Measurements from ENCODE around the gene PDE9A.

The PDE9A gene

DNA sequence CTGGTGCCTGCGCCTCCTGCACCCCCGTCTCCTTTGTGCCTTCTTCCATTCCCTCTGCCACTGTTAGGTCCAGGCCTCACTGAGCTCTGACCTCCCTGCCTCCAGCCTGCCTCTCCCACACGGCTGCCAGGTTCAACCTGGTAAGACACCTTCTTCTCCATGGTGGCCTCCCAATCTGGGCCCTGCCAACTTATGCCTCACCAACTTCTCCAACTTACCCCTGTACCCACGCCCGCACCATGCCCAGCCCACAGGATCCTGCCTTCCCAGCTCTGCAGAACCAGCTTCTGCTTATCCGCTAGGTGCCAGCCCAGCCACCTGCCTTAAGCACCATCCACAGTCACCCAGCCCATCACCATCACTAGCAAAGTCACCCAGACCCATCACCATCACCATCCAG is 37.2 kb downstream of the PDE9A start:
- no peak overlapping the region for H3K27ac ChIP-seq (ENCODE audit: insufficient read depth in 1 of 2, low read depth in 1 of 2, low read length in 2 of 2, poor library complexity in 1 of 2, severe bottlenecking in 2 of 2)
- no peaks in the 10 kb centered on the region for H3K27me3 ChIP-seq (replicated peaks in 2 of 5; ENCODE audit: control insufficient read depth in 4 of 5, insufficient read depth in 5 of 5, low read length in 4 of 5)
- H3K36me3 ChIP-seq (ENCODE audit: control insufficient read depth in 4 of 4, insufficient read depth in 4 of 4, low read length in 3 of 4): no peaks in the 10 kb centered on the region
- no peaks in the 10 kb centered on the region for H3K4me1 ChIP-seq (ENCODE audit: control extremely low read depth in 1 of 4, control insufficient read depth in 4 of 4, insufficient read depth in 4 of 4, low read length in 3 of 4)
- DNase-seq: no peak
- no peaks in the 10 kb centered on the region for H3K9me3 ChIP-seq (ENCODE audit: control extremely low read depth in 1 of 5, control insufficient read depth in 4 of 5, insufficient read depth in 2 of 5, low read depth in 1 of 5, low read length in 4 of 5)
- CTCF ChIA-PET: no interaction called here
- POLR2A ChIA-PET: no interaction called here
- no peak overlapping the region for H3K4me3 ChIP-seq (ENCODE audit: control insufficient read depth in 1 of 7, extremely low read depth in 1 of 7, insufficient read depth in 4 of 7, low read depth in 2 of 7, low read length in 6 of 7)
- WGBS (ENCODE audit: insufficient coverage): 93% methylated on average over 6 of the region's 6 CpGs

DNA sequence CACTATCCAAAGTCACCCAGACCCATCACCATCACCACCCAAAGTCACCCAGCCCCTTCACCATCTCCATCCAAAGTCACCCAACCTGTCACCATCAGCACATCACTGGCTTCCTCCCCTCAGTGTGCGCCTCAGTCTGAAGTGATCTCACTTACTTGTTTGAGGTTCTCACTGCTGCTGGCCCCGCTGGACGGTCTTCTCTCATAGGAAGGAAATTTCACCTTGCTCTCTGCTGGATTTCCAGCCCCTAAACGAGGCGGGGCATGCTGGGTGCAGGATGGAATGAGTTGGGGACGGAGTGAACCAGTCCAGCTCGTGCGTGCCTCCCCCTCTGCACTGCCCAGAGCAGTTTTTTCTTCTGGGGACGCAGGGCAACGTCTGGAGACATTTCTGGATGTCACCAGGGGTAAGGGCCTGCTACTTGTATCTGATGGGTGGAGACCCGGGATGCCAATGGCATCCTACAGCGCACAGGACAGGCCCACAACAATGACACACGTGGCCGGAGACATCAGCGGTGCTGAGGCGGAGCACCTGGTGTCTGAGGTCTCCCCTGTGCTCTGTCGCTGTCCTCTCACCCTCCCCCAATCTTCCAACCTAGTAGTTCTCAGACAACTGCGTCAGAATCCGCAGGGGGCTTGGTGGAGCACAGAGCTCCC is 38.6 kb downstream of the PDE9A start:
- 96% methylated on average over 16 of the region's 19 CpGs for WGBS (ENCODE audit: insufficient coverage)
- no peaks in the 10 kb centered on the region for H3K36me3 ChIP-seq (ENCODE audit: control insufficient read depth in 4 of 4, insufficient read depth in 4 of 4, low read length in 3 of 4)
- no peak overlapping the region for H3K27ac ChIP-seq (ENCODE audit: insufficient read depth in 1 of 2, low read depth in 1 of 2, low read length in 2 of 2, poor library complexity in 1 of 2, severe bottlenecking in 2 of 2)
- CTCF ChIA-PET: no interaction called here
- H3K4me3 ChIP-seq (ENCODE audit: control insufficient read depth in 1 of 7, extremely low read depth in 1 of 7, insufficient read depth in 4 of 7, low read depth in 2 of 7, low read length in 6 of 7): no peak overlapping the region
- H3K27me3 ChIP-seq (replicated peaks in 2 of 5; ENCODE audit: control insufficient read depth in 4 of 5, insufficient read depth in 5 of 5, low read length in 4 of 5): no peaks in the 10 kb centered on the region
- H3K4me1 ChIP-seq (ENCODE audit: control extremely low read depth in 1 of 4, control insufficient read depth in 4 of 4, insufficient read depth in 4 of 4, low read length in 3 of 4): no peaks in the 10 kb centered on the region
- POLR2A ChIA-PET: no interaction called here
- no peak for DNase-seq
- no peaks in the 10 kb centered on the region for H3K9me3 ChIP-seq (ENCODE audit: control extremely low read depth in 1 of 5, control insufficient read depth in 4 of 5, insufficient read depth in 2 of 5, low read depth in 1 of 5, low read length in 4 of 5)

DNA sequence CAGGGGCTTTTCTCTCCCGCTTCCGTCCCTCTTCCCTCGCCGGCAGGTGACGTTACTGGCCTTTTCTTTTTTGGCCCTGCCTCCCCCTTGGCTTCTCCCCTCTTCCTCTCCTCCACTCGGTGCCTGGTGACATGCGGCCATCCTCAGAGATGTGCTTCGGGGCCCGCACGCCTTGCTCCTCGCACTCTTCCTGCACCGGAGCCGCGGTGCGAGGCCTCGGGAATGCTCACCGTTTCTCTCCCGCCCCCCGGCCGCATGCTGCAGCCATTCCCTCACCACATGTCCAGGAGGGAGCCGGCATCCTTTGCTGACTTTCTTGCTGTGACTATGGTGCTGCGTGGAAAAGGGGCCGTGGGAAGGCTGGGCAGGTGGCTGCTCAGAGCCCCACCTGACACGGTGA is 39.3 kb downstream of the PDE9A start:
- CTCF ChIA-PET: interaction anchor here (0.8 kb wide), 1 partner anchor 16 kb away, joined by 3 read pairs; no protein-coding TSS in a partner anchor
- H3K4me3 ChIP-seq (ENCODE audit: control insufficient read depth in 1 of 7, extremely low read depth in 1 of 7, insufficient read depth in 4 of 7, low read depth in 2 of 7, low read length in 6 of 7): no peak overlapping the region
- WGBS (ENCODE audit: insufficient coverage): 96% methylated on average over 24 of the region's 24 CpGs
- no peak for DNase-seq
- H3K9me3 ChIP-seq (ENCODE audit: control extremely low read depth in 1 of 5, control insufficient read depth in 4 of 5, insufficient read depth in 2 of 5, low read depth in 1 of 5, low read length in 4 of 5): no peaks in the 10 kb centered on the region
- no peaks in the 10 kb centered on the region for H3K27me3 ChIP-seq (replicated peaks in 2 of 5; ENCODE audit: control insufficient read depth in 4 of 5, insufficient read depth in 5 of 5, low read length in 4 of 5)
- POLR2A ChIA-PET: no interaction called here
- H3K27ac ChIP-seq (ENCODE audit: insufficient read depth in 1 of 2, low read depth in 1 of 2, low read length in 2 of 2, poor library complexity in 1 of 2, severe bottlenecking in 2 of 2): no peak overlapping the region
- H3K4me1 ChIP-seq (ENCODE audit: control extremely low read depth in 1 of 4, control insufficient read depth in 4 of 4, insufficient read depth in 4 of 4, low read length in 3 of 4): no peaks in the 10 kb centered on the region
- no peaks in the 10 kb centered on the region for H3K36me3 ChIP-seq (ENCODE audit: control insufficient read depth in 4 of 4, insufficient read depth in 4 of 4, low read length in 3 of 4)

DNA sequence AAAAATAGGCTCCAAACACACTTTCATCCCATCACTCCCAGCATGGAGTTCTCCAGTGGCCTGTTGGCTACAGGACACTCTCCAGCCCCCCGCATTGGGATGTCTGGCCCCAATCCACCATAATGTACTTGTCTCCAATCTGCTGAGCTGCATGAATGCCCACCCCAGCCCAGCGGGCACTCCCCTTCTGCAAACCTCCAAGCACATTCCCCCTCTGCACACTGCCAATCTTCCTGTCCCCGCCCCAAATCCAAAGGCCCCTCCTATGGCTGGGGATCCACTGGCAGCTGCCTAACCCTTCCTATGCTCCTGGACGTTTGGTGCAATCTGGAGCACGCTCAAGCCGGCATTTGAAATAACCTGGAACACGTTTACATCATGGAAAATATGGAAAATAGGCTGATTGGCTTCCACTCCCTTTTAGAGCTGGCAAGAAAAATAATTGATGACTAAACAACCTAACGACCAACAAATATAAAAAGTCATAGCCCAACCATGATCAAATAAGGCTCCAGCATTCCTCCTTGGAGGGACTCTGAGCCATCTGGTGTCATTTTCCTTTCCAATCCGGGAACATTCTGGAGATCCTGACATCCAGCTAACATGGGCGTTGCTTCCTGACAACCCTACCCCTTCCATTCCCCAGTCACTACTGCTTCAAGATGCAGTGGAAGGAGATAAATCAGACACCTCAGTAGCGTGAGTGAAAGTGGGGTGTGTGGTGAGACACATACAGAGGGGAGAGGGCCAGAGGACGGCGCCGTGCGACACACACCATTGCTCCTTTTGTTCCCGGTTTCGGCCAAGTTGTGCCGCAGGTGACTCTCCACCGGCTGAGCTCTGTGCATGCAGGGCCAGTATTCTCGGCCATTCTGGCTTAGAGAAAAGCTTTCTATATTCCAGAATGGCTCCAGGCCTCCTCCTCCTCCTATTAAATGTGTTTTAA is 41.6 kb downstream of the PDE9A start:
- Histone ChIP-seq H3K36me3 (ENCODE audit: control insufficient read depth in 4 of 4, insufficient read depth in 4 of 4, low read length in 3 of 4) (no peaks in the 10 kb centered on the region), H3K27me3 (replicated peaks in 2 of 5; ENCODE audit: control insufficient read depth in 4 of 5, insufficient read depth in 5 of 5, low read length in 4 of 5) (no peaks in the 10 kb centered on the region), H3K4me3 (ENCODE audit: control insufficient read depth in 1 of 7, extremely low read depth in 1 of 7, insufficient read depth in 4 of 7, low read depth in 2 of 7, low read length in 6 of 7) (no peak overlapping the region), H3K9me3 (ENCODE audit: control extremely low read depth in 1 of 5, control insufficient read depth in 4 of 5, insufficient read depth in 2 of 5, low read depth in 1 of 5, low read length in 4 of 5) (no peaks in the 10 kb centered on the region), H3K27ac (ENCODE audit: insufficient read depth in 1 of 2, low read depth in 1 of 2, low read length in 2 of 2, poor library complexity in 1 of 2, severe bottlenecking in 2 of 2) (no peak overlapping the region), H3K4me1 (ENCODE audit: control extremely low read depth in 1 of 4, control insufficient read depth in 4 of 4, insufficient read depth in 4 of 4, low read length in 3 of 4) (peaks cover 0 to 1% (median 0%) of the 10 kb centered on the region in 4 experiments)
- ChIA-PET POLR2A (no interaction called here), CTCF (no interaction called here)
- WGBS (ENCODE audit: insufficient coverage): 95% methylated on average over 17 of the region's 20 CpGs
- DNase-seq: no peak

DNA sequence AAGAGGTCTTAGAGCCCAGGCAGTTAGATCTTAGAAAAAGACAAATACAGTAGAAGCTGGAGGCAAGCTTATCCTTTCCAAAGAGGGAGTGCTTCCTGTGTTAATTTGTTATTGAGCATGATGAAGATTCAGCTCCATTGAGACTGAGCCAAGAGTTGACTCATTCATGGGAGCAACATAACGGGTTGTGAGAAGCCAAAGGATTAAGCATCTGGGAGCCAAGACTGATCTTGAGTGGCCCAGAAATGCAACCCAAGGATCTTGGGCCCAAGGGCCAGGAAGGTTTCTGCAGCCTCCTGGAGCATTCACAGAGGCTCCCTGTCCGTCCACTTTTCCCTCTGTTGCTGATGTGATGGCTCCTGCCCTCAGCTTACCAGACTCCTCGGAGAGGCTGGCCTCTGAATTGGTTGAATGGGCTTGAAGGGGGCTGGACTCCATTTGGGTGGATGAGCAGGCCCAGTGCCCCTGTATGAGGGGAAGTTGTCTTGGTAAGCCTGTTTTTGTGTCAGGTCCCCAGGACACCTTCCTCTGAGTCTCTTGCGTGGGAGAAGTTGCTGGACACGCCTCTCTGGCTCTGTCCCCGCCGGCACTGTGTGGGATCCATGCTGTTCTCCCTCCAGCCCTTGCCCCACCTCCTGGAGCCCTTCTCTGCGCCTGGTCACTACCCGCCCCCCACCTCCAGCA is 42.4 kb downstream of the PDE9A start:
- H3K27me3 ChIP-seq (replicated peaks in 2 of 5; ENCODE audit: control insufficient read depth in 4 of 5, insufficient read depth in 5 of 5, low read length in 4 of 5): no peaks in the 10 kb centered on the region
- no peaks in the 10 kb centered on the region for H3K9me3 ChIP-seq (ENCODE audit: control extremely low read depth in 1 of 5, control insufficient read depth in 4 of 5, insufficient read depth in 2 of 5, low read depth in 1 of 5, low read length in 4 of 5)
- no peak overlapping the region for H3K4me3 ChIP-seq (ENCODE audit: control insufficient read depth in 1 of 7, extremely low read depth in 1 of 7, insufficient read depth in 4 of 7, low read depth in 2 of 7, low read length in 6 of 7)
- peaks cover 0 to 1% (median 0%) of the 10 kb centered on the region in 4 experiments for H3K4me1 ChIP-seq (ENCODE audit: control extremely low read depth in 1 of 4, control insufficient read depth in 4 of 4, insufficient read depth in 4 of 4, low read length in 3 of 4)
- DNase-seq: no peak
- 98% methylated on average over 7 of the region's 9 CpGs for WGBS (ENCODE audit: insufficient coverage)
- no peaks in the 10 kb centered on the region for H3K36me3 ChIP-seq (ENCODE audit: control insufficient read depth in 4 of 4, insufficient read depth in 4 of 4, low read length in 3 of 4)
- no peak overlapping the region for H3K27ac ChIP-seq (ENCODE audit: insufficient read depth in 1 of 2, low read depth in 1 of 2, low read length in 2 of 2, poor library complexity in 1 of 2, severe bottlenecking in 2 of 2)
- CTCF ChIA-PET: no interaction called here
- POLR2A ChIA-PET: no interaction called here

DNA sequence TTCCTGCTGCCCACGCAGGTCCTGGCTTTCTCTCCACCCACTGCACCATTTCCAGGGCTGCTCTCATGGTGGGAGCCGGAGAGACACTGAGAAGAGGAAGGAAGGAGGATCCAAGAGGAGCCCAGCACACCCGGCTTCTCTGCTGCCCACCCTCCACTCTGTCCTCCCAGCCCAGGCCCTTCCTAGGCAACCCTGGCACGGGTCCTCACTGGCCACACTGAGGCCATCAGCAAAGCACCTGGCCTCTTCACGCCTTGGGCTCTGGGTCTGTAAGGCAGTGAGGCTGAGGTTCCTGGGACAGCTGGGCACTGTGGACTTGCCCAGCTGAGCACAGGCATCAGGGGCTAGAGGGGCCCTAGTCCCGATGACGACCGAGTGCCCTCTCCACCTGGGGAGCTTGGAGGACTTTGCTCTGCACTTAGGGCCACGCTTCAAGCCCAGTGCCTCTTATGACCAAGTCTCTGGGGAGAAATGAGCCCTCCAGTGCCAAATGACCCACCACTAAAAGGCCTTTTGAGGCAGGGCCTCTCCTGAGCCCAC is 43.1 kb downstream of the PDE9A start:
- Histone ChIP-seq H3K27ac (ENCODE audit: insufficient read depth in 1 of 2, low read depth in 1 of 2, low read length in 2 of 2, poor library complexity in 1 of 2, severe bottlenecking in 2 of 2) (no peak overlapping the region), H3K9me3 (ENCODE audit: control extremely low read depth in 1 of 5, control insufficient read depth in 4 of 5, insufficient read depth in 2 of 5, low read depth in 1 of 5, low read length in 4 of 5) (peaks cover 0 to 3% (median 0%) of the 10 kb centered on the region in 5 experiments)
- CTCF ChIA-PET: no interaction called here

More for the DNA sequence above, 43.1 kb downstream of the PDE9A start:
- 98% methylated on average over 8 of the region's 9 CpGs for WGBS (ENCODE audit: insufficient coverage)
- Histone ChIP-seq H3K4me1 (ENCODE audit: control extremely low read depth in 1 of 4, control insufficient read depth in 4 of 4, insufficient read depth in 4 of 4, low read length in 3 of 4) (peaks cover 0 to 1% (median 0%) of the 10 kb centered on the region in 4 experiments), H3K27me3 (replicated peaks in 2 of 5; ENCODE audit: control insufficient read depth in 4 of 5, insufficient read depth in 5 of 5, low read length in 4 of 5) (no peaks in the 10 kb centered on the region), H3K4me3 (ENCODE audit: control insufficient read depth in 1 of 7, extremely low read depth in 1 of 7, insufficient read depth in 4 of 7, low read depth in 2 of 7, low read length in 6 of 7) (no peak overlapping the region), H3K36me3 (ENCODE audit: control insufficient read depth in 4 of 4, insufficient read depth in 4 of 4, low read length in 3 of 4) (no peaks in the 10 kb centered on the region)
- POLR2A ChIA-PET: no interaction called here
- no peak for DNase-seq
